Esophagus muscularis mucosa (tissue), 3 donors: ENCODE data around the gene NKAIN4.

Experiments used
- CTCF ChIP-seq, 3 experiments: fragments of 200-600 bp in 2 of 3; fragments of 450-650 bp in 1 of 3; sonication (generic) in 2 of 3; IDR thresholded peaks; one replicate each; pipeline ENCODE4 v1.5.1; 2017 to 2019; ENCODE audit warnings: antibody characterized with exemption in 3 of 3, mild to moderate bottlenecking in 2 of 3, moderate library complexity in 1 of 3
- EP300 ChIP-seq: sonication (generic); formaldehyde crosslinking; IDR thresholded peaks from one replicate; pipeline ENCODE4 v1.6.1; 2017; ENCODE audit warnings: antibody characterized with exemption

DNA sequence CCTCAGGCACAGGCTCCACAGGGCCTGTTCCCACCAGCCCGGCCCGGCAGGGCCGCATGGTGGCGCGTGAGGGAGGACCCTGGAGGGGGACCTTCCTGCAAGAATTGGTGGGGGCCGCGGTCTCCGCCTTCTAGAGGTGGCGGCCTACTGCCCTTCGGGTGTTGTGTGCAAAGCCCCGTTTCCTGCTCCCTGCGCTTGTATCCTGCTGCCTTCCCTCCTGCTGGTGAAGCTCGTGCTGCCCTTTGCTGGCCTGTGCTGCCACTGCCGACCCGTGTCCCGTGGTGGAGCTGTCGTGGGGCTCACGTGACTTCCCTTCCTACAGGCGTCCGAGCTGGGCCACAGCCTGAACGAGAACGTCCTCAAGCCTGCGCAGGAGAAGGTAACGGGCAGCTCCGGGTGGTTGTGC lies 30.3 kb upstream of the NKAIN4 start:
- TF ChIP-seq EP300 (no peak), CTCF (IDR thresholded peaks at IDR 0.05) (no peak)
